Cardiac fibroblast (primary cell): ENCODE results near the gene ENTREP1.

ENCODE experiments used
- DNase-seq, 2 donors: peaks; one replicate each; pipeline versions ENCODE4 v3.0.0 to v3.0.0-alpha.2; 2010; ENCODE audit warnings: low read depth in 2 of 2
- H3K4me3 ChIP-seq, 2 donors: replicated peaks in 1 of 2; 1 replicate in 1 of 2; 2 replicates in 1 of 2; pipeline ENCODE4 v1.5.1; 2011; ENCODE audit warnings: low read depth in 2 of 2, low read length in 2 of 2, mild to moderate bottlenecking in 2 of 2, moderate library complexity in 1 of 2
- TF ChIP-seq, protein P1 (sequence below): IDR thresholded peaks from one replicate; pipeline ENCODE4 v1.5.1; 2011; ENCODE audit warnings: low read depth, mild to moderate bottlenecking, low read length, inconsistent platforms

ENTREP1 gene

DNA sequence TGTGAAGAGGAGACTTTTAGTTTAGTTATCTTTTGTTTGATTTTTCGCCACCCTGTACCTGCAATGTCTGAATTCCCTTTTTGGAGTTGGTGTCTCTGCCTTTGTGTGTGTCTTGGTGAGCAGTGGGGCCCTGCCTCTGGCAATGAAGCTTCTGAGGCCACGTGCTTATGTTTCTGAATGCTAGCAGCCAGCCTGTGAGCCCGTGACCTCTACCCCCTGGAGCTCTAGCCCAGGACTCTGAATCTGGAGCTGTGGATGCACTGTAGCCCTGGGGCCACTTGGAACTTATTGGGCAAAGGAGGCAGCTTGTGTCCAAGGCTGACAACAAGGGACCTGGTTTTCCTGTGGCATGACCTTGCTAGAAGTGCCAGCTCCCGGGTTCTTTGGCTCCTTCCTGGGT is 19.4 kb downstream of the ENTREP1 start:
- no peak overlapping the region for H3K4me3 ChIP-seq
- no peak for DNase-seq
- TF ChIP-seq, protein P1, sequence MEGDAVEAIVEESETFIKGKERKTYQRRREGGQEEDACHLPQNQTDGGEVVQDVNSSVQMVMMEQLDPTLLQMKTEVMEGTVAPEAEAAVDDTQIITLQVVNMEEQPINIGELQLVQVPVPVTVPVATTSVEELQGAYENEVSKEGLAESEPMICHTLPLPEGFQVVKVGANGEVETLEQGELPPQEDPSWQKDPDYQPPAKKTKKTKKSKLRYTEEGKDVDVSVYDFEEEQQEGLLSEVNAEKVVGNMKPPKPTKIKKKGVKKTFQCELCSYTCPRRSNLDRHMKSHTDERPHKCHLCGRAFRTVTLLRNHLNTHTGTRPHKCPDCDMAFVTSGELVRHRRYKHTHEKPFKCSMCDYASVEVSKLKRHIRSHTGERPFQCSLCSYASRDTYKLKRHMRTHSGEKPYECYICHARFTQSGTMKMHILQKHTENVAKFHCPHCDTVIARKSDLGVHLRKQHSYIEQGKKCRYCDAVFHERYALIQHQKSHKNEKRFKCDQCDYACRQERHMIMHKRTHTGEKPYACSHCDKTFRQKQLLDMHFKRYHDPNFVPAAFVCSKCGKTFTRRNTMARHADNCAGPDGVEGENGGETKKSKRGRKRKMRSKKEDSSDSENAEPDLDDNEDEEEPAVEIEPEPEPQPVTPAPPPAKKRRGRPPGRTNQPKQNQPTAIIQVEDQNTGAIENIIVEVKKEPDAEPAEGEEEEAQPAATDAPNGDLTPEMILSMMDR, result no peak

GRCh38 chr9:69346596-69347390 is 21.8 kb downstream of the ENTREP1 start:
- DNase-seq, result peak in 1 of 2 donors; percentile 45
- H3K4me3 ChIP-seq, result no peak overlapping the region
- TF ChIP-seq, protein P1, result no peak

GRCh38 chr9:69347607-69348006 is 22.6 kb downstream of the ENTREP1 start:
- DNase-seq, result no peak
- H3K4me3 ChIP-seq, result no peak overlapping the region
- TF ChIP-seq, protein P1, result no peak

GRCh38 chr9:69351227-69351626 is 26.2 kb downstream of the ENTREP1 start:
- H3K4me3 ChIP-seq, result no peak overlapping the region
- DNase-seq, result no peak
- TF ChIP-seq, protein P1, result no peak

- H3K4me3 ChIP-seq, result no peak overlapping the region
- DNase-seq, result no peak
- TF ChIP-seq, protein P1, result no peak
Measured at GRCh38 chr9:69355232-69355631, 30.2 kb downstream of the ENTREP1 start.

DNA sequence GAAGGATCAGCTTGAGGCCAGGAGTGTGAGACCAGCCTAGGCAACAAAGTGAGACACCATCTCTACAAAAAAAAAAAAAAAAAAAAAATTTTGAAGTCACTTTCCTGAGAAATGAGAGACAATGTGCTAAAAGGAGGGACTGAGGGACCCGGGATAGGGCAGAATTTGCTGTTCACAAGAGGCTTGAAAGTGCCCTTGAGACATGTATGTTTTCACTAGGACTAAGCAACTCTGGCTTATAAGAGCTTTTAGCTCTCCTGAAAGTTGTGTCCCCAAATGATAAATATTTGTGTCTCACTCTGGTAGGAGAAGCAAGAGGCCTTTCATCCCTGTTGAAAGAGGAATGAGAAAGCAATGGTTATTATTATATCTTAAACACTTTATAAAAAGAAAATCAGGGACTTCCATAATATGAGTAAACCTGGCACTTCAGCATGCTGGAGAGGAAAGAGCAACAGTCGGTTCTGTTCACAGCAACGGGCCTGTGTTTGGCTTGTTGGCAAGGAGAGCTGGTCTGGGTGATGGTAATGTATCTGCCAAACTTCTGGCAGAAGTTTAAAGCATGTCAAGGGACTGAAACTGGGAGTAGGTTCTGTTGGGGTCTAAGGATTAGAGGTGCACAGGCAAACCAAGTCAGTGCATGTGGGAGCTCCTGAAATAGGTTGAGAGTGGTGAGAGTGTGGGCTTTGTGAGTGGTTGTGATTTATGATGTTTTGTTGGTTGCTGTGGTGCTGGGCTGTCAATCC is 32.2 kb downstream of the ENTREP1 start:
- TF ChIP-seq, protein P1, result no peak
- no peak overlapping the region for H3K4me3 ChIP-seq
- no peak for DNase-seq
